Measurements from ENCODE around the gene CHD2.

The CHD2 gene

DNA sequence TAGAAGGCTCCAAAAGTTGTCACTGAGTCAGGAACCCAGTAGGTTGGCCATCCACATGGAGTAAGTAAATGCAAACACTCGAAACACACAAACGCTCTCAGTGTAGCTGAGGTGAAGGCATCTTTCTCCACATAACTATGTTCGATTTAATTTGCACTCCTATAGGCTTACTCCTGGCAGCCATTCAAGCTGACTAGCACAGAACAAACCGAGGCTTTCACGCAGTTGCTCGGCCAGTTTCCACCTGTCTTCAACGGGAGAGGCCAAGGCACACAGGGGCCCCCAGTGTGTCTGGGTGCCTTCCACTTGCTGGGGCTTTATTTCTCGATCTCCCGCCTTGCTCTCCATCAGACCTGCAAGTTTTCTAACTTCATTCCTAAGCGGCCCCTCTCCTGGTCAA lies 170.0 kb downstream of the CHD2 start:
- DNase-seq (ENCODE audit: low read depth): no peak

DNA sequence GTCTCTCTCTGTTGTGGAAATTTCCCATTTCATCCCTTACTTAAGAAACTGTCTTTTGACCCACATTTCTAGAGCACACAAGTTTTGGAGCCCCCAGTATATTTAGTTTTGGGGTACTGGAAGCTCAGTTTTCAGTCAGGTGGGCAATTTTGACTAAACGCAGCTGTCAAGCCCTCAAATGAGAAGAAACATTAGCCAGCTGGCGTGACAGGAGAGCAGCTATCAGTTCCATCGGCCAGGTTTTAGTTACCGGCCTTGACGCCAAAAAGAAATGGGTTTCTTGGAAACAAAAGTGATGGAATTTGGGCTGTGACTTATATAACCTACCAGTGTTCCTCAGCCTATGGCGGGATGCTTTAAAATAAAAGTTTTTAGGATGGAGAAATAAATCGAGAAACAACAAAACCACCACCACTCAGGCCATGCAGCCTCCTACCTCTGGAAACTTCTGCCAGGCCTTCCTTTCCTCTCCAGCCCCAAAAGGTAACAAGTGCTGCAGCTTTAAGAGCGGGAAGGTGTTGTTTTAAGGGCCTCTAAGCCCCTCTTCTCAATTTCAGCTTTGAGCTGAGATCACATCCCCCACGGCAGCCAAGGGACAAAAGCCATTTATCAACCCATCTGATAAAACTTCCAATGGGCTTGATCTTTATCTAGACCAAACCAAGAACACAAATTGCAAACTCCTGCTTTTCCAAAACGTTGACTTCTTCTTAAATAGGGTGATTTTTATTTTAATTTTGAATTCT lies 170.6 kb downstream of the CHD2 start:
- DNase-seq (ENCODE audit: low read depth): no peak

GRCh38 chr15:93071469-93071936 lies 171.4 kb downstream of the CHD2 start:
- DNase-seq (ENCODE audit: low read depth): no peak

DNA sequence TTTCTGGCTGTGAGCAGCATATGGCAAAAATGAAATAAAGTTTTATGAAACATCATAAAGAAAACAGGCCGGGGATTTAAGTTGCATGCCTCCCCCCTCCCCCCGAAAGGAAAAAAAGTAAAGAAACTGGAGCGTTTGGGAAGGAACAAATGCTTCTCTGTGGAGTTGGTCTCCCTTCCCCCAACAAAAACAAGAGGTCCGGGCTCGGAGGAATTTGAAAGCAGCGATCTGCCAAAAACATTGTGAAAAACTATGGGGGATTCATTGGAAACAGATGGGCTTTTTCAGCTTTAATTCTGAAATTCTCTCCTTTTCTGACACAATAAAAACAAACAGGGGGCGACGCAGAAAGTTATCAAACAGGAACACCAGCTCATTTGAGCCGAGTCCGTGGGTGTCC lies 171.9 kb downstream of the CHD2 start:
- DNase-seq (ENCODE audit: low read depth): no peak

GRCh38 chr15:93072411-93073394 lies 172.6 kb downstream of the CHD2 start:
- no peak for DNase-seq (ENCODE audit: low read depth)

DNA sequence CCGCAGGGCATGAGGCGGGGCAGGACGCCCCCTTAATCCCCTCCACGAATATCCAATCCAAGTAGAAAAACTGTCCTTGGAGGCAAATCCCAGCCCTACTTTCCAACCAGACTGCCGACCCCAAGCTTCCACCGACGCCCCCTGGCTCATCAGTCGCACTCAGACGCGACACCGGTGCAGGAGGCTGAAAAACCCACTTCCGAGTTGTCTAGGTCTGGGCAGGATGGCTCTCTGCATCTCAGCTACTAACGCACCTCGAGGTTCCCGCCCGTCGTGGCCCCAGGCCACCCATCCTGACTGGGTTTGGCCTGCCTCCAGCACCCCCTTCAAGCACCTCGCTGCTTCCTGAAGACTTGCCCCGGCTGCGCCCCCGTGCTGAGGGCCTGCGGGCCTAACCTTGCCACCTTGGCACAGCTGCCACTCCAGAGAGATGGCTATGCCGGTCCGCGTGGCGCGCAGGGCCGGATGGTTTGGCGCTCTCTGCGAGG lies 173.4 kb downstream of the CHD2 start:
- no peak for DNase-seq (ENCODE audit: low read depth)

- no peak for DNase-seq (ENCODE audit: low read depth)
These were observed 174.5 kb downstream of the CHD2 start for GRCh38 chr15:93074599-93074998.

- no peak for DNase-seq (ENCODE audit: low read depth)
These were observed 176.1 kb downstream of the CHD2 start for GRCh38 chr15:93076217-93076616.

- no peak for DNase-seq (ENCODE audit: low read depth)
These were observed 176.8 kb downstream of the CHD2 start for GRCh38 chr15:93076875-93077274.

All from stimulated activated CD8-positive, alpha-beta memory T cell treated with anti-CD3 and anti-CD28 coated beads, Interleukin-15, amount 100 ng/mL, for 1 hour (primary cell).